HG03135 (cell line): ENCODE results near the gene NR1D1.

Source experiments
- ATAC-seq: cut with Tn5 transposase; IDR thresholded peaks from one replicate; pipeline ENCODE4 v1.9.1; 2021; ENCODE audit warnings: mild to moderate bottlenecking, moderate library complexity; ENCODE audit not compliant: unreplicated experiment

NR1D1 gene

GRCh38 chr17:40076591-40076990 lies 23.8 kb downstream of the NR1D1 start:
- ATAC-seq: no peak

DNA sequence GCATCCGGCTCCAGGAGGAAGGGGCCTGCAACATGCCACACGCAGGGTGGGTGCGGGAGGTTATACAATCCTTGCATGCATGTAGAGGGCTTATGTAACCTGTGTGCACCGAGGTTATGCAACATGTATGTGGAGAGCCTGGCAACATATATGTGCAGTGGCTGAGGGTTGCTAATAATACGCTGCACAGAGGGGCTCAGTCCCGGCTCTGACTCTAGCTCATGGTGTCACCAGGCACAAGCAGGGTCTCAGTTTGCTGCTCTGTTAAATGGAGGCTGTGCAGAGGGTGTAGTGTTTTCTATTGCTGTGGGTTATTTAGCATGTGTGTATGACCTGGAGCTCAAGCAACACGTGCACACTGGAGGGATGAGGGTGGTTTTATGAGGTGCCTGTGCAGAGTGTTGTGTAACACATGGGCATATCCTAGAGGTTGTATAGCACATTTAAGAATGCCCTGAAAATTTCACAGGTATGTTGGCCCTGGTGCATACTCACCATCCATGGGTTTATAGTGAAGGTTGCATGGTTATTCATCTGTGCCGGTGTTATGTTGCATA lies 24.4 kb downstream of the NR1D1 start:
- ATAC-seq: no peak

- no peak for ATAC-seq
Observed at GRCh38 chr17:40075201-40075941, 25.0 kb downstream of the NR1D1 start.

DNA sequence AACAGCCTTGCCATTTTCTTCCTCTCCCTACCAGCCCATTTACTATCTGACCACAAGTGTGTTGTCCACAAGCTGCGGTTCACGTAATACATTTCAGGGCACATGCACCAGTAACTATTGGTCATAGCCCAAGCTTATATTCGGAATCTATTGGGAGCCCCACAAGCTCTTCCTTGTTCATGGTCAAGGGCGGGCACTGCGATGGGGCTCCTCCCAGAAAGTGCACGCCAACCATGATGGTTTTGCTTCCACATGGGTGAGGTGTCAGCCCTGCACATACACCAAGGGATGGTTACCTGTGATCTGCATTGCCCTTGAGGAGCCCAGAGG lies 25.6 kb downstream of the NR1D1 start:
- no peak for ATAC-seq

- ATAC-seq: no peak
Observed at GRCh38 chr17:40074175-40074512, 26.2 kb downstream of the NR1D1 start.

DNA sequence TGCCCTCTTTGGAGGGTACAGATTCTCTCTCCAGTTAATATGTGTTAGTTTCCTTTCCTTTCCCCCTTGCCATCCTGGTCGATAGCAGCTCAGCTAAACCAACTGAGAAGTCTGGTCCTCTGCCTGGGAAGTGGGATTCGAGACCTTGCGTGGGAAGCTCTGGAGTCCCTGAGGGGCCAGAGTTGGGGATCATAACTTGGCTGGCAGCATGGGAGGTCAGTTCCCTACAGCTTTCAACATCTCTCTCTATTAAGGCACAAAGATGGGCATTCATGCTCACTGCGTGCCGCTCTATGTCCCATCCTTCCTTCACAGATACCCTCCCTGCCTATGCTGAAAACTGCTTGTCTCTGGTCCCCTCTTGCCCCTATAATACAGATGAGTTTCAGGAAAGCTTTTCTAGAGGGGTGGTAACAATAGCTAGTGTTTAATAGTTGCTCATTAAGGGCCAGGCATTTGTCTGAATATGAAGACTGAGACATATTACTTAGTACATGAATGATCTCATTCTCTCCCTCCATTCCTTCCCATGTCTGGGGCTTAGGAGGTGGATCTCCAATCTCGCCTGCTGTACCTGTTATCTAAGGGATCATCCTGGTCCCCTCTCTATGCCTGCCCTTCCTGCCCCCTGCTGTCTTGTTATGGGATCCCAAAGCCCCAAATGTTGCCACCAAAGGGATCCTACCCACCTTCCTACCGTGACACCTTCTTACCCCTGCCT lies 26.8 kb downstream of the NR1D1 start:
- ATAC-seq: no peak

DNA sequence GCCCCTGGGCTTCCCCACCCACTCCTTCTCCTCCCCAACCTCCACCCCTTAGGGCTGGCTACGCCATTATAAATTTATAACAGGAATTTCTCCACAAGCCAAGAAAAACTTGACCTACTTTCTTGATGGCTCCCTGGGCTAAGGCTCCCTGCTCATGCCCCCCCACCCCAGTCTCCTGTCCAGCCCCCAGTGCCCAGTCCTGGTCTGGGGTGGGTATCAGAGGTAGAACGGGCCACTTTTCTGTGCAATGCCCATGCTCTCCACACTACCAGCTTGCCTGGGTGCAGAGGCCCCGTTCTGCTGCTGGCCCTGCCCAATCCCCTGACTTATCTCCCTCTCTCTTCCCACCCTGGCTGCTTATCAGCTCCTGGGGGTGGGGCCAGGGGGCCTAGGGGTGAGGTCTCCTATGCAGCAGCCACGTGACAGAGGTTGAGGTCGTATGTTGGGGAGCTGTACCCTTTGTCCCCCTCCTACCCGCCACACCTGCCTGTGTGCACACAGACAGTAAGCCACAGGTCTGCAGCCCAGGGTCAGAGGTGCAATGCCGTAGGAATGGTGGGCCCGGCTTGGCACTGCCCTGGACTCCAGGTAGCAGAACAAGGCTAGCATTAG lies 27.5 kb downstream of the NR1D1 start:
- no peak for ATAC-seq

DNA sequence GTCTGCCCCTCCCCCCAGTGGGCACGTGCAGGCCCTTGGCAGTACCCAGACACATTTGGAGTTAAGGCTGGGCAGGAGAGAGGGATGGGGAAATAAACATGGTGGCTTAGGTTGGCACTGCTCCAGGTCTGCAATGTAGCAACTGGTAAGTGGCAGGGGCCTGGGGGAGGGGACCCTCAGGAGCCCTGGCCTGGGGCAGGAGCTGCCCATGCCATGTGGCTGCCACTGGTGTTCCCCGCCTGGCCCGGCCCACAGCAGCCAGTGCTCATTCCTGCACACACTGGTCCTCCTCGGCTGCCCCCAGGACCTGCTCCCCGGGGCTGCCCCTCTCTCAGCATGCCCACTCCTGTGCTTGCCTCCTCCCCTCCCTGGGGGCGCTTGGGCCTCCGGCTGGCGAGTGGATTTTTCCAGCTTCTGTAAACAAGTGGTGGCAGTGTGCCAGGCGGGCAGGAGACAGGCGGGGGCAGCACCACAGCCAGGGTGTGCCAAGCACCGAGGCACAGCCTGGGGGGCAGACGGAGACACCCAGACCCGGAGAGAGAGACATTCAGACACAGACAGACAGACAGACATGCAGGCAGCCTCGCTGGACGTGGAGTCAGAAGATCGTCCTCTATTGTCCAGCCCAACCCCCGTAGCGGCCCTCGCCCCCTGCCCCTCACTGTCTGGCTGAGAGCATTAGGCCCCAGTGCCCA lies 28.2 kb downstream of the NR1D1 start:
- no peak for ATAC-seq

- ATAC-seq: no peak
Observed at GRCh38 chr17:40071313-40072039, 28.9 kb downstream of the NR1D1 start.

GRCh38 chr17:40070709-40071312 lies 29.6 kb downstream of the NR1D1 start:
- no peak for ATAC-seq

DNA sequence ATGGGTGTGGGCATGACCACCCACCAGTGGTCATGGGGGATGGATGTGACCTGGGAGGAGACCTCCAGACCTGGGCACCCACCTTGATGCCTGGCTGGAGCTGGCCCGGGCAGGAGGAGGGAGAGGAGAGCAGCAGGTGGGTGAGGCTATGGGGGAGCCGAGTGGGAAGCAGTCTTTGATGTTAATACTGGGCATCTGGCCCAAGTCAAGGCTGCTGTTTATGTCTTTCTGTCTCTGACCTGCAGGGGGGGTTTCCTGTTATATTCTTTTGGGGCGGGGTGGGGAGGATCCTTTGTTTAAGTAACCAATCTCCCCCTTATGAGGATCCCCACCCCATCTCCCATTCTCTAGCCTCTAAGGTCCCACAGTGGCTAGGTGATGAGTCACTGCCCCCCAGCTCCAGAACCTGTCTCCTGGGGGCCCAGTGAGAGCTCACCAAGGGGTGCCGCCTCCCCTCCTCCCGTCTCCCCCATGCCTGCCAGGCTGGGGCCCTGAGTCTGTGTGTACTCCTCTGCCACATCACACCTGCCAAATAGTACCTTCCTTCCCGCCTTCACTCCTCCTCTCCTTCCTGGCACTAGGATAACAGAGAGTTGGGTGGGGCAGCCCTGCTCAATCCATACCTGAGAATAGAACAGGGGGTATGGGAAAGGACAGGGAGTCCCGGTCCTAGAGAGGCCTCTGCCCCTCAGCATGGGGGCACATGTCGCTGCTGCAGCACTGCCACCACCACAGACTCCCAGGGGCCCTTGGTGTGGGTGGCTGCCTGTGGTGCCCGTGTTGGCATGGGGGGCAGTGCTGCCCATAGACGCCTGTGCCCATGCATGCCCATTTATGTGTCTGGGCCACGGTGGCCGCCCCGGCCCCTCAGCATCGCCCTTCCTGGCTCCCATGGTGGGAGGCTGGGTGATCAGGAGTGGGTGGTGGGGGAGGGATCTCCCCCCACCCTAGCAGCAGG lies 30.4 kb downstream of the NR1D1 start:
- no peak for ATAC-seq

DNA sequence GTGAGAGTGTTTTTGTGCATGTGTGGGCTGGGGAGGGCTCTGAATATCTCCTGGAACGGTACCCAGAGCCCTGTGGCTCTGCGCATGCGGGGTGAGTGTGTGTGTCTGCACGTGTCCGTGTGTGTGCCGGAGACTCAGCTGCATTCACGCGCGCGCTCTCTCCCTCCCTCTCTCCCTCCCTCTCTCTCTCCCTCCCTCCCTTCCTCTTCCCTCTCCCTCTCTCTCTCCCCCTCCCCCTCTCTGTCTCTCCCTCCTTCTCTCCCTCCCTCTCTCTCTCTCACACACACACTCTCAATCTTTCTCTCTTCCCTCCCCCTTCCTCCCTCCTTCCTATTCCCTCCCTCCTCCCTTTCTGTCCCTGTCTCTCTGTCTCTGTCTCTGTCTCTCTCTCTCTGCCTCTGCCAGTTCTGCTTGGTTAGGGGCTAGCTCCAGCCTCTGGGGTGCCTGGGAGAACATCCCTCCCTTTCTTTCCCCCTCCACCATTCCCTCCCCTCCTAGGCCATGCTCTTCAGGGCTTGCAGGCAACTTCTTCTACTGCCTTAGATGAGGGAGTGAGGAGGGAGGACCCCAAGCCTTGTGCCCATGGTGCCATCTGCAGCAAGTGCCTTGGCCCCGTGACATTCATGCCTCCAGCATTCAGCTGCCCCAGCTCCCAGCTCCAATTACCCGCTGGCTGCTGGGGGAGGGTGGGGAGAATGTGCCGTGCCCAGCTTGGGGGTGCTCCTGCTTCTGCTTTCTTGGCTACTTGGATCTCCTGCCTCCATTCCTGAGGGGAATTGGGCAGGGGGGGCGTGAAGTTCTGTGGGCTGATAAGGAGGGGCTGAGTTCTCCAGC lies 31.3 kb downstream of the NR1D1 start:
- no peak for ATAC-seq

DNA sequence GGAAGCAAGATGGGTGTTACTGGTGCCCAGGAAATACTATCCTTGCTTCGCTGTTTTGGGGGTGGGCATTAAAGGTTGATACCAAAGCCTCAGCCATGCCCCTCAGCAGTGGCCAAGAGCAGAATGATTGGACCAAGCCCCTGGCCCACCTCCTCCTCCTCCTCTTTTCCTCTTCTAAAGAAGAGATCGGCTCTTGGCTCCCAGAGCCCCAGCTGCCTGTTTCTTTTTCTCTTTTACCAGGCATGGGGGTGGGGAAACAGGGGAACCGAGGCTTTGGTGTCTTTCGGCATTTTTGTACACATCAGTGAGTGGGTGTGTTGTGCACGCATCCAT lies 31.8 kb downstream of the NR1D1 start:
- no peak for ATAC-seq

GRCh38 chr17:40068129-40068581 lies 32.2 kb downstream of the NR1D1 start:
- no peak for ATAC-seq

DNA sequence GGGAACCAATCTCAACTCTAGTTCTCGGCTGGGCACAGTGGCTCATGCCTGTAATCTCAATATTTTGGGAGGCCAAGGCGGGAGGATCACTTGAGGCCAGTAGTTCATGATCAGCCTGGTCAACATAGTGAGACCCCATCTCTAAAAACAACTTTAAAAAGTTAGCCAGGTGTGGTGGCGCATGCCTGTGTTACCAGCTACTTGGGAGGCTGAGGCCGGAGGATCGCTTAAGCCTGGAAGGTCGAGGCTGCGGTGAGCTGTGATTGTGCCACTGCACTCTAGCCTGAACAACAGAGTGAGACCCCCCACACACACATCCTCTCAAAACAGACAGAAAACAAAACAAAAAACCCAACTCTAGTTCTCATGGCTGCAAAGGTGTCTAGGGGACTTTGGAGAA lies 32.7 kb downstream of the NR1D1 start:
- no peak for ATAC-seq

- no peak for ATAC-seq
Observed at GRCh38 chr17:40065769-40066510, 34.4 kb downstream of the NR1D1 start.

DNA sequence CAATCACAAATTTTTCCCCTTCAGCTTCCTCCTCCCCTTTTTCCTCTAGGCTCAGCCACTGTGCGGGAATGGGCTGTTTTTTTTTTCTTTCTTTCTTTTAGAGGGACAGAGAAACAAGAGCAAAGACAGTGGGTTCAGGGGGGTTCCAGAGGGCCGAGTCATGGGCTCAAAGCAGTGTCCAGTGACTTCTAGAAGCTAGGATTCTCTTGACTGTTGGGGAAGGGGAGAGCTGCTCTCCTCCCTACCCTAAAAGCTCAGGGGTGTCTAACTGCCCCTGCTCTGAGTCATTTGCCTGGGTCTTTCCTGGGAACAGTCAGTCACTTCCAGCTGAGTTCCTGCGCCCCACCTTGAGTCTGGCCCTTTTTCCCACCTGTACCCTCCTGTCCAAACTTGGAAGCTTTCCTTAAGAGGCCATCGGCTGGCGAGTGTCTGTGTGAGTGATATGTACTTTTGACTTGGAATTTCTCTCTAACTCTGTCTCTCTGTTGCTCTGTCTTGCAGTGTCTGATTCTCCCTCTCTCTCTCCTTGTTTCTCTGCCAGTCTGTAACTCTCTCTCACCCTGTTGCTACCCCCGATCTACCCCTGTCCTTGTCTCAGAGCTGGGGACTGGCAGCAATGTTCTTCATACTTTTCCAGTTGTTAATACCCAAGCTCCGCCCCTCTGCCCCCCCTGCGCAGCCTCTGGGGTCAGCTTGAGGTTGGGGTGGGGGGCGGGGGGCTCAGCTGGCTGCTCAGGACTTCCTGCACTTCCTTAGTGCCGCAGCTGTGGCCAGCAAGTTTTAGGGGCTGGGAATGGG lies 35.2 kb downstream of the NR1D1 start:
- no peak for ATAC-seq
